Mammary microvascular endothelial cell (primary cell): Measurements from ENCODE around the gene ROR2. TPM values are rescaled to one million over a fixed set of nuclear protein-coding genes. Genes with fewer than 3 reads are reported as not detected.

Experiments used
- total RNA-seq: library from RNA; depleted of rRNA; stranded (reverse); fragments of >200 nt; gene quantifications from 2 replicates; pipeline ENCODE4 v1.2.3, GENCODE V29; 2015

ROR2 gene
- 0.15 TPM in 1 of 2 replicates, not detected in the other for total RNA-seq

DNA sequence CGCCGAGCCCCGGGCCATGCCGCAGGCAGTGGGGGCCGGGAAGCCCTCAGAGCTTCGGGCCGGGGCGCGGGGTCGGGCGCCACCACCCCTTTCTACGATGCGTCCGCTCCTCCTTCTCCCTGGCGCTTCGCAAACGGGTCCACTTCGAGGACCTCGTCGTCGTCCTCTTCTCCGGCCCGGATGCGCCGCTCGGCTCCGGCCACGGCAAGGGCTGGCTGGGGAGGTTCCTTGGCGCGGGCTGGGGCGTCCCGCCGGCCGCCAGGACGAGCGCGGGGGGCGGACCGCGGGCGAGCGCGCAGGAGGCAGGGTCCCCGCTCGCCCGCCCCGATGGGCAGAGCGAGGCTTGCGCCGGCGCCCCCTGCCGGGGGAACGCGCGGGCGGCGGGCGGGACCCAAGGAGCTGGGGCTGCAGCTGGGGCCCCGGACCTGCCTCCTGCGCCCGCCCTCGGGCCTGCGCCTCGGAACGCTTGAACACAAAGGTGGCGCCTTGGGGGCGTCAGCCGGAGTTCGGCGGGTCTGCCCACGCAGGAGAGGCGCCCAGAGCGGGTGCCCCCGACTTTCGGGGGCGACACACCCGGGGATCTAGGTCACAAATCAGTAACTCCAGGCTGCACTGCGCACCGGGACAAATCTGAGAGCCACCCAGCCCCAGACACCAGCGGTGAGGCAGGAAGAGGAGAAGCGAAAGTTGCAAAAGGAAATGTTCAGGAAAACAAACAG, at the start of gene ROR2:
TSS of gene ROR2 (minus strand) at position 283 of the 719 bp plus-strand sequence.

Other genes starting within 250 kb of the ROR2 start
- 81.4 and 91.0 TPM in 2 replicates for gene SPTLC1, start 165.2 kb upstream of the ROR2 start, total RNA-seq